Fibroblast of lung (primary cell): ENCODE data around the gene ASAP3. TPM values are rescaled to one million over a fixed set of nuclear protein-coding genes. Genes with fewer than 3 reads are reported as not detected.
A peak's percentile ranks its signal among the peaks of the same experiment; 100 is the strongest.

ENCODE experiments used
- DNase-seq, 2 donors: peaks; one replicate each; pipeline versions ENCODE4 v3.0.0 to v3.0.0-alpha.2; 2010; ENCODE audit warnings: low read depth in 2 of 2
- H2AFZ ChIP-seq: 2 replicates; pipeline ENCODE4 v1.5.1; 2012; ENCODE audit warnings: low read length, control low read depth, inconsistent platforms
- H3K27ac ChIP-seq: 2 replicates; pipeline ENCODE4 v1.5.1; 2011; ENCODE audit warnings: low read length, control low read depth; ENCODE audit not compliant: insufficient read depth
- H3K27me3 ChIP-seq: 2 replicates; pipeline ENCODE4 v1.5.1; 2011; ENCODE audit warnings: mild to moderate bottlenecking, low read length; ENCODE audit not compliant: control insufficient read depth, insufficient read depth
- H3K36me3 ChIP-seq: 2 replicates; pipeline ENCODE4 v1.5.1; 2011; ENCODE audit warnings: low read length; ENCODE audit not compliant: control insufficient read depth, insufficient read depth
- H3K4me1 ChIP-seq: 2 replicates; pipeline ENCODE4 v1.5.1; 2011; ENCODE audit warnings: low read length; ENCODE audit not compliant: control insufficient read depth, insufficient read depth; ENCODE audit errors: extremely low read depth
- H3K4me2 ChIP-seq: 2 replicates; pipeline ENCODE4 v1.5.1; 2011; ENCODE audit warnings: low read length, control low read depth; ENCODE audit not compliant: insufficient read depth; ENCODE audit errors: extremely low read depth
- H3K4me3 ChIP-seq, 4 experiments: fragments of 200-600 bp in 1 of 4; sonication (generic) in 1 of 4; replicated peaks in 1 of 4; 2 replicates each; pipeline ENCODE4 v1.5.1; 2011 to 2016; ENCODE audit warnings: low read length in 4 of 4, low read depth in 3 of 4, mild to moderate bottlenecking in 3 of 4, control low read depth in 2 of 4, inconsistent platforms in 1 of 4, mixed read lengths in 1 of 4; ENCODE audit not compliant: insufficient read depth in 1 of 4; ENCODE audit errors: control extremely low read depth in 1 of 4
- H3K79me2 ChIP-seq: 2 replicates; pipeline ENCODE4 v1.5.1; 2012; ENCODE audit warnings: mild to moderate bottlenecking, low read length, inconsistent platforms; ENCODE audit not compliant: control insufficient read depth, insufficient read depth
- H3K9ac ChIP-seq: 2 replicates; pipeline ENCODE4 v1.5.1; 2011; ENCODE audit warnings: mild to moderate bottlenecking, low read length, control low read depth; ENCODE audit not compliant: insufficient read depth
- H3K9me3 ChIP-seq: 2 replicates; pipeline ENCODE4 v1.5.1; 2012; ENCODE audit warnings: low read depth, low read length; ENCODE audit not compliant: control insufficient read depth, insufficient read depth
- H4K20me1 ChIP-seq: 2 replicates; pipeline ENCODE4 v1.5.1; 2011; ENCODE audit warnings: low read length; ENCODE audit not compliant: control insufficient read depth, insufficient read depth; ENCODE audit errors: extremely low read depth
- EZH2 ChIP-seq: IDR thresholded peaks from 2 replicates; pipeline ENCODE4 v1.5.1; 2012; ENCODE audit warnings: low read length, control low read depth, mild to moderate bottlenecking; ENCODE audit errors: missing control alignments
- polyA plus RNA-seq, 2 donors: library from polyadenylated mRNA; depleted of rRNA in 1 of 2; stranded (reverse) in 1 of 2; unstranded in 1 of 2; fragments of >200 nt; gene quantifications; 2 replicates each; pipeline ENCODE4 v1.2.1, GENCODE V29; 2011 to 2012; ENCODE audit warnings: missing spikeins in 1 of 2
- total RNA-seq: library from RNA; depleted of rRNA; stranded (reverse); fragments of >200 nt; gene quantifications from 2 replicates; pipeline ENCODE4 v1.2.1, GENCODE V29; 2014
- TF ChIP-seq, protein P1 (sequence below), 2 donors: IDR thresholded peaks in 1 of 2; conservative IDR thresholded peaks in 1 of 2; 1 replicate in 1 of 2; 2 replicates in 1 of 2; pipeline ENCODE4 v1.5.1; 2011 to 2012; ENCODE audit warnings: low read length in 2 of 2, control low read depth in 1 of 2, inconsistent platforms in 1 of 2, low read depth in 1 of 2, mild to moderate bottlenecking in 1 of 2

ASAP3 gene
- total and polyA plus RNA-seq, 2 donors (not counting 1 experiment from before 2014, with no cell fraction given): 14.2 to 73.2 TPM

DNA sequence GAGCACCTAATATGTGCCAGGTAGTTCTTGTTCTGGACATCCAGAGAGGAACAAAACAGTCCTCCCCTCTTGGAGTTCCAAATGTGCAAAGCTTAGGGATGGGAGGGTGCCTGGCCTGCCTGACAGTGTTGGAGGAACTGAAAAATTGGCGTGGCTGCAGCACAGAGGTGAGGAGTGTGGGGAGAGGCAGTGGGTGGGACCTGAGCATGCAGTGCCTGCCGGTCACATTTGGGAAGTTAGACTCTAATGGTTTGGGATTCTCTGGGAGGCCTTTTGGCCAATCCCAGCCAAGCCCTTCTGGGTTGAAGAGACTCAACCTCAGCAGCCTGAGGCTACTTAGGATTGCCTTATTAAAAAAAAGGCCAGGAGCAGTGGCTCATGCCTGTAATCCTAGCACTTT is 57.2 kb downstream of the ASAP3 start:
- DNase-seq: no peak
- H3K9me3 ChIP-seq: no peaks in the 10 kb centered on the region
- no peaks in the 10 kb centered on the region for H3K79me2 ChIP-seq
- TF ChIP-seq, protein P1, sequence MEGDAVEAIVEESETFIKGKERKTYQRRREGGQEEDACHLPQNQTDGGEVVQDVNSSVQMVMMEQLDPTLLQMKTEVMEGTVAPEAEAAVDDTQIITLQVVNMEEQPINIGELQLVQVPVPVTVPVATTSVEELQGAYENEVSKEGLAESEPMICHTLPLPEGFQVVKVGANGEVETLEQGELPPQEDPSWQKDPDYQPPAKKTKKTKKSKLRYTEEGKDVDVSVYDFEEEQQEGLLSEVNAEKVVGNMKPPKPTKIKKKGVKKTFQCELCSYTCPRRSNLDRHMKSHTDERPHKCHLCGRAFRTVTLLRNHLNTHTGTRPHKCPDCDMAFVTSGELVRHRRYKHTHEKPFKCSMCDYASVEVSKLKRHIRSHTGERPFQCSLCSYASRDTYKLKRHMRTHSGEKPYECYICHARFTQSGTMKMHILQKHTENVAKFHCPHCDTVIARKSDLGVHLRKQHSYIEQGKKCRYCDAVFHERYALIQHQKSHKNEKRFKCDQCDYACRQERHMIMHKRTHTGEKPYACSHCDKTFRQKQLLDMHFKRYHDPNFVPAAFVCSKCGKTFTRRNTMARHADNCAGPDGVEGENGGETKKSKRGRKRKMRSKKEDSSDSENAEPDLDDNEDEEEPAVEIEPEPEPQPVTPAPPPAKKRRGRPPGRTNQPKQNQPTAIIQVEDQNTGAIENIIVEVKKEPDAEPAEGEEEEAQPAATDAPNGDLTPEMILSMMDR (conservative IDR thresholded peaks at IDR 0.05 in 1 of 2, IDR thresholded peaks at IDR 0.05 in 1 of 2; ENCODE audit: low read depth in 1 of 2, low read length in 2 of 2): no peak
- no peak for TF ChIP-seq EZH2
- peaks cover 7% of the 10 kb centered on the region for H3K4me1 ChIP-seq
- no peak overlapping the region for H3K27ac ChIP-seq
- H3K9ac ChIP-seq: no peak overlapping the region
- peaks cover 2% of the 10 kb centered on the region for H3K36me3 ChIP-seq
- no peak overlapping the region for H2AFZ ChIP-seq
- no peak overlapping the region for H3K4me3 ChIP-seq
- H3K27me3 ChIP-seq: no peaks in the 10 kb centered on the region
- H4K20me1 ChIP-seq: no peaks in the 10 kb centered on the region
- no peak overlapping the region for H3K4me2 ChIP-seq

DNA sequence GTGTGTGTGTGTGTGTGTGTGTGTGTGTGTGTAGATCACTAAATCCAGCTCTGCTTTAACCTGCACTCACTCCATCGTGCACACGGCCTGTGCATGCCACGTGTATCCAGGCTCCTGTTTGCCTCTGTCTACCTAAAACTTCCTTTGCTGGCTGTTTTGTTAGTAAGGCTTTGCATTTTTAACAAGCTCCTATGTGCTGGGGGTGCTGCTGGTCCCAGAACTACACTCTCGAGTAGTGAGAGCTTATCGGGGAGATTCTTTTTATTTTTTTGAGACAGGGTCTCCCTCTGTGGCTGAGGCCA is 58.8 kb downstream of the ASAP3 start:
- Histone ChIP-seq H3K27me3 (no peaks in the 10 kb centered on the region), H4K20me1 (no peaks in the 10 kb centered on the region), H3K79me2 (no peaks in the 10 kb centered on the region), H3K27ac (no peak overlapping the region), H3K36me3 (peaks cover 2% of the 10 kb centered on the region), H3K4me1 (peaks cover 9% of the 10 kb centered on the region), H2AFZ (no peak overlapping the region), H3K4me2 (peak overlapping the region; percentile 75), H3K4me3 (peak overlapping the region in 1 of 4 experiments; percentile 61), H3K9me3 (no peaks in the 10 kb centered on the region), H3K9ac (no peak overlapping the region)
- TF ChIP-seq, protein P1 (conservative IDR thresholded peaks at IDR 0.05 in 1 of 2, IDR thresholded peaks at IDR 0.05 in 1 of 2; ENCODE audit: low read depth in 1 of 2, low read length in 2 of 2): no peak
- TF ChIP-seq EZH2: no peak
- DNase-seq: no peak

DNA sequence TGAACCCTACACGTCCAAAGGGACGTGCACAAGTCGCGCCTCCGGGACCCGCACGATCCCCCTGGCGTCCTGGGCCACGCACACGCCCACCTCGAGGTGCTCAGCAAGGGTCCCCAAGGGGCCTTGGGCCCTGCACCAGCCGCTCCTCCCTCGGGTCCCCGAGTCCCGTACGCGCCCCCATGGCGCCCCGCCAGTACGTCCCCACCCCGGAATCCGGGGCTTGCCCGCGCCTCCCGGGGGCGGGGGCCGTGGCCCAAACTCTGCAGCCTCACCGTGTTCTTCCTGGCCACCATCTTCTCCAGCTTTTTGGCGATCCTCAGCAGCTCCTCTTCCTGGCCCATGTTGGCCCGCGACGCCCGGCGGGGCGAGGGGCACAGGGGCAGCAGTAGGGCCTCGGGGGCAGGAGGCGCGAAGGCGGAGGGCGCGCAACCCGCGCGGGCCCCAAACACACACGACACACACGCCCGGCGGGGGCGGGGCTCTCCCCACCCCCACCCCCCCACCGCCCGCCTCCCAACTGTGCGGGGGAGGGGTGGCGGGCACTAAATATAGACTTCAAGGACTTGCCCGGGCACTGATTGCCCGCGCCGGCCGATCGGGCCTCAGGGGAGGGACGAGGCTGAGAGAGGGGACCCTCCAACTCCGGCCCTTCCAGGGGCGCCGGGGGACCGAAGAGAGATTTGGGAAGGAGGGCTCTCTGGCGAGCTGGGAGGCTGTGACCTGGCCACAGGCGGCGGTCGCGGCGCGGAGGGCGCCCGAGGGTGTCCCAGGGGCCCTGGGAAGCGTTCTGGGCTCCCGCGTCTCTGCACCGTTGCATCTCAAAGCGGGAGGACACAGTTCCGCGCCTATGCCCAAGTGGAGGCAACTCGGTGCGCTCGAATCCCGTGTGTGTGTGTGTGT is 59.4 kb downstream of the ASAP3 start, which contains the start of gene TCEA3:
TCEA3 (minus strand) TSS at position 456 of the 900 bp plus-strand sequence; CDS start at position 341, 115 bp downstream.
- Histone ChIP-seq H3K4me1 (peaks cover 9% of the 10 kb centered on the region), H3K9me3 (no peaks in the 10 kb centered on the region), H4K20me1 (no peaks in the 10 kb centered on the region), H3K9ac (peak within 1 kb of the TSS; percentile 20), H3K4me2 (peak within 1 kb of the TSS; percentile 81), H3K4me3 (peak within 1 kb of the TSS; percentile 25 to 61 (median 47)), H3K36me3 (peaks cover 1% of the 10 kb centered on the region), H3K27me3 (no peaks in the 10 kb centered on the region), H3K79me2 (no peaks in the 10 kb centered on the region), H2AFZ (peak within 1 kb of the TSS; percentile 50), H3K27ac (no peak within 1 kb of the TSS)
- peak; percentile 24 to 44 for DNase-seq
- TF ChIP-seq, protein P1 (conservative IDR thresholded peaks at IDR 0.05 in 1 of 2, IDR thresholded peaks at IDR 0.05 in 1 of 2; ENCODE audit: low read depth in 1 of 2, low read length in 2 of 2): no peak
- TF ChIP-seq EZH2: no peak
